SK-N-MC (cell line): Measurements from ENCODE around the gene RGS8.

Experiments used
- EZH2 ChIP-seq: fragments of 200-600 bp; sonication (generic); IDR thresholded peaks from one replicate; pipeline ENCODE4 v1.6.1; 2017; ENCODE audit warnings: antibody characterized with exemption
- POLR2AphosphoS5 ChIP-seq: IDR thresholded peaks from 2 replicates; pipeline ENCODE4 v1.6.1; 2012; ENCODE audit warnings: mild to moderate bottlenecking, low read depth, low read length, borderline replicate concordance

- no peak for TF ChIP-seq POLR2AphosphoS5
- TF ChIP-seq EZH2 = no peak
These were observed 25.5 kb upstream of the RGS8 start for GRCh38 chr1:182709855-182710254.
